ENCODE data around the gene AGPS. TPM values are rescaled to one million over a fixed set of nuclear protein-coding genes. Genes with fewer than 3 reads are reported as not detected.

Gene AGPS
- total RNA-seq, 2 experiments from 2014 or later = 2.1 to 9.6 TPM

- Histone ChIP-seq H2AFZ (ENCODE audit: low read length) (no peak overlapping the region), H3K36me3 (ENCODE audit: insufficient read depth, low read length) (no peaks in the 10 kb centered on the region), H3K4me2 (ENCODE audit: low read length) (no peak overlapping the region), H3K79me2 (ENCODE audit: insufficient read depth, low read depth, low read length) (no peaks in the 10 kb centered on the region), H3K9me2 (ENCODE audit: insufficient read depth, low read length) (no peaks in the 10 kb centered on the region), H4K20me1 (ENCODE audit: insufficient read depth, low read length) (no peaks in the 10 kb centered on the region), H3K4me1 (ENCODE audit: insufficient read depth, low read length, poor library complexity, severe bottlenecking) (no peaks in the 10 kb centered on the region), H3K27ac (ENCODE audit: low read depth, low read length, poor library complexity, severe bottlenecking) (no peak overlapping the region), H3K4me3 (ENCODE audit: low read depth, low read length, poor library complexity, severe bottlenecking) (no peak overlapping the region), H3K9me3 (ENCODE audit: low read length) (no peaks in the 10 kb centered on the region)
- DNase-seq (ENCODE audit: low spot score) = no peak
- intact Hi-C loops (cut with micrococcal nuclease; ENCODE audit: unreplicated experiment) = no loop called here
- ChIA-PET POLR2A (no interaction called here), CTCF (ENCODE audit: unreplicated experiment) (no interaction called here)
- TF ChIP-seq EZH2phosphoT487 (IDR thresholded peaks at IDR 0.05; ENCODE audit: borderline replicate concordance, low read depth, low read length) (no peak), CTCF (conservative IDR thresholded peaks at IDR 0.05; ENCODE audit: low read length) (no peak)
- BruUV-seq (replicated peaks) = no TSS peak
Measured at GRCh38 chr2:177516824-177517544, 124.4 kb downstream of the AGPS start.

GRCh38 chr2:177518754-177519153 lies 126.2 kb downstream of the AGPS start:
- no peaks in the 10 kb centered on the region for H3K9me2 ChIP-seq (ENCODE audit: insufficient read depth, low read length)
- DNase-seq (ENCODE audit: low spot score) = no peak
- no peak overlapping the region for H2AFZ ChIP-seq (ENCODE audit: low read length)
- no peaks in the 10 kb centered on the region for H4K20me1 ChIP-seq (ENCODE audit: insufficient read depth, low read length)
- H3K27ac ChIP-seq (ENCODE audit: low read depth, low read length, poor library complexity, severe bottlenecking) = no peak overlapping the region
- H3K9me3 ChIP-seq (ENCODE audit: low read length) = no peaks in the 10 kb centered on the region
- no TSS peak for BruUV-seq (replicated peaks)
- ChIA-PET POLR2A (interaction anchor here (0.7 kb wide), 1 partner anchor 15 kb away, joined by 3 read pairs; no protein-coding TSS in a partner anchor), CTCF (ENCODE audit: unreplicated experiment) (no interaction called here)
- TF ChIP-seq EZH2phosphoT487 (IDR thresholded peaks at IDR 0.05; ENCODE audit: borderline replicate concordance, low read depth, low read length) = no peak
- no peak for TF ChIP-seq CTCF (conservative IDR thresholded peaks at IDR 0.05; ENCODE audit: low read length)
- H3K79me2 ChIP-seq (ENCODE audit: insufficient read depth, low read depth, low read length) = no peaks in the 10 kb centered on the region
- H3K4me3 ChIP-seq (ENCODE audit: low read depth, low read length, poor library complexity, severe bottlenecking) = no peak overlapping the region
- no peaks in the 10 kb centered on the region for H3K4me1 ChIP-seq (ENCODE audit: insufficient read depth, low read length, poor library complexity, severe bottlenecking)
- no peak overlapping the region for H3K4me2 ChIP-seq (ENCODE audit: low read length)
- no peaks in the 10 kb centered on the region for H3K36me3 ChIP-seq (ENCODE audit: insufficient read depth, low read length)
- intact Hi-C loops (cut with micrococcal nuclease; ENCODE audit: unreplicated experiment) = no loop called here

- DNase-seq (ENCODE audit: low spot score) = no peak
- intact Hi-C loops (cut with micrococcal nuclease; ENCODE audit: unreplicated experiment) = no loop called here
- H3K79me2 ChIP-seq (ENCODE audit: insufficient read depth, low read depth, low read length) = no peaks in the 10 kb centered on the region
- no peaks in the 10 kb centered on the region for H3K9me2 ChIP-seq (ENCODE audit: insufficient read depth, low read length)
- H2AFZ ChIP-seq (ENCODE audit: low read length) = no peak overlapping the region
- POLR2A ChIA-PET = interaction anchor here (0.7 to 1.2 kb wide), 4 partner anchors 14 to 31 kb away, joined by 3 read pairs; no protein-coding TSS in a partner anchor
- no peak for TF ChIP-seq CTCF (conservative IDR thresholded peaks at IDR 0.05; ENCODE audit: low read length)
- TF ChIP-seq EZH2phosphoT487 (IDR thresholded peaks at IDR 0.05; ENCODE audit: borderline replicate concordance, low read depth, low read length) = no peak
- H3K4me1 ChIP-seq (ENCODE audit: insufficient read depth, low read length, poor library complexity, severe bottlenecking) = no peaks in the 10 kb centered on the region
- no peaks in the 10 kb centered on the region for H4K20me1 ChIP-seq (ENCODE audit: insufficient read depth, low read length)
- BruUV-seq (replicated peaks) = no TSS peak
- H3K9me3 ChIP-seq (ENCODE audit: low read length) = no peaks in the 10 kb centered on the region
- no peak overlapping the region for H3K4me2 ChIP-seq (ENCODE audit: low read length)
- CTCF ChIA-PET (ENCODE audit: unreplicated experiment) = no interaction called here
- H3K27ac ChIP-seq (ENCODE audit: low read depth, low read length, poor library complexity, severe bottlenecking) = no peak overlapping the region
- no peak overlapping the region for H3K4me3 ChIP-seq (ENCODE audit: low read depth, low read length, poor library complexity, severe bottlenecking)
- H3K36me3 ChIP-seq (ENCODE audit: insufficient read depth, low read length) = no peaks in the 10 kb centered on the region
Measured at GRCh38 chr2:177519534-177520115, 127.1 kb downstream of the AGPS start.
